ENCODE data around the gene AGPAT2. TPM values are rescaled to one million over a fixed set of nuclear protein-coding genes. Genes with fewer than 3 reads are reported as not detected.
A peak's percentile ranks its signal among the peaks of the same experiment; 100 is the strongest.

AGPAT2 gene
- total RNA-seq, 1 experiment from 2014 or later: 54.7 TPM

DNA sequence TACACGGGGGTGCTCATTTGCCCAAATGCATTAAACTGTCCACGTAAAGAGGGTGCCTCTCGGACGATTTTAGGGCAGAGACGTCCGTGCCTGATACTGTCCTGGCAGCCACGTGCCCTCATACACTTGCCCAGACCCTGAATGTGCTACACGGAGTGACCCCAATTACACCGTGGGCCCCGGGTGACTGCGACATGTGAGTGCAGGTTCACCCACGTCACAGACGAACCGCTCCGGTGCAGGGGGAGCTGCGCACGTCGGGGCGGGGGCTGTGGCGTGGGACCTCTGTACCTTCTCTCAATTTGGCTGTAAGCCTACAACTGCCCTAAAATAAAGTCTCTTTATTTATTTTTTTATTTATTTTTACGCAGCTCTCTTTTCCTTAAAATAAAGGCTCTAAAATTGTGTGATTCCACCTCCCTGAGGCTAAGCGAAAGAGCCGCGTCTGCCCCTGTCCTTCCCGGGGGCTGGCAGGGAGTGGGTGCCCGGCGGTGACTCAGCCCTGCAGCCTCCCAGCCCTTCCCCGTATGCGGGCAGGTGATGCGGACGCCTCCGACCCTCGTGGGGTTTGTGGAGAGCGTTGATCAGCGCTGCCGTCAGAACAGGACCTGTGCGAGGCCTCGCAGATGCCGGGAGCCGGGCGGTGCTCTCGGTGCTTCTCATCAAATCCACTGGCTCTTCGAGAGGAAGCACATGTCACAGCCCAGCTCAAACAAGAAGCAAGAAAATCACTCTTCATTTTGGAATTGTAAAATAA is 33.8 kb downstream of the AGPAT2 start:
- Histone ChIP-seq H3K4me3 (ENCODE audit: insufficient read depth, low read depth, low read length) (no peak overlapping the region), H3K27me3 (ENCODE audit: control insufficient read depth, insufficient read depth, low read length) (no peaks in the 10 kb centered on the region), H3K36me3 (replicated peaks; ENCODE audit: control insufficient read depth, insufficient read depth, low read length) (no peaks in the 10 kb centered on the region)
- DNase-seq: no peak

DNA sequence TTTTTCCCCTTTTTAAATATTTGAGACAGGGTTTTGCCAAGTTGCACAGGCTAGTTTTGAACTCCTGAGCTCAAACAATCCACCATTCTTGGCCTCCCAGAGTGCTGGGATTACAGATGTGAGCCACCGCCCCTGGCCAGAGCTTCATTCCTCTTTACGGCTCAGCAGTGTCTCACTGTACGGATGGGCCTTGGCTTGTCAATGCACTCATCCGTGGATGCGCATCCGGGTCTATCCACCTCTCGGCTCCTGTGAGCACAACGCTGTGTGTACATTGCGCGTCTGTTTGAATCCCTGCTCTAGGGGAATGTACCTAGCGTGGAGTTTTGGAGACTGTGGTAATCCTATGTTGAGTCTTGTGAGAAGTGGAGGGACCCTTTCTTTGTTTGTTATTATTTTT is 35.4 kb downstream of the AGPAT2 start:
- H3K27me3 ChIP-seq (ENCODE audit: control insufficient read depth, insufficient read depth, low read length): no peaks in the 10 kb centered on the region
- no peaks in the 10 kb centered on the region for H3K36me3 ChIP-seq (replicated peaks; ENCODE audit: control insufficient read depth, insufficient read depth, low read length)
- no peak overlapping the region for H3K4me3 ChIP-seq (ENCODE audit: insufficient read depth, low read depth, low read length)
- no peak for DNase-seq

DNA sequence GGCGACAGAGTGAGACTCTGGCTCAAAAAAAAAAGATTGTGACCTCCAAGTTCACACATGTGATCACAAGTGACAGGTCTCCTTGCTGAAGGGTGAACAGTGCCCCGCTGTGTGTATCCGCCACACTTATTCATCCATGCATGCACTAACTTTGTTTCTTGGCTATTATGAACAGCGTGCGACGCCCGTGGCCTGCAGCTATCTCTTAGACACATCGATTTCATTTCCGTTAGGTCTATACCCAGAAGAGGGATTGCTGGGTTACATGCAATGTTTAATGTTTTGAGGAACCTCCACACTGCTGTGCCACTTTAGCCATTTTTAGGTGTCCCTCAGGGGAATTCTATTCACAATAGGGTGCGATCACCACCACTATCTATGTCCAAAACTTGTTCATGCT is 36.6 kb downstream of the AGPAT2 start:
- Histone ChIP-seq H3K27me3 (ENCODE audit: control insufficient read depth, insufficient read depth, low read length) (no peaks in the 10 kb centered on the region), H3K36me3 (replicated peaks; ENCODE audit: control insufficient read depth, insufficient read depth, low read length) (no peaks in the 10 kb centered on the region), H3K4me3 (ENCODE audit: insufficient read depth, low read depth, low read length) (no peak overlapping the region)
- DNase-seq: no peak

DNA sequence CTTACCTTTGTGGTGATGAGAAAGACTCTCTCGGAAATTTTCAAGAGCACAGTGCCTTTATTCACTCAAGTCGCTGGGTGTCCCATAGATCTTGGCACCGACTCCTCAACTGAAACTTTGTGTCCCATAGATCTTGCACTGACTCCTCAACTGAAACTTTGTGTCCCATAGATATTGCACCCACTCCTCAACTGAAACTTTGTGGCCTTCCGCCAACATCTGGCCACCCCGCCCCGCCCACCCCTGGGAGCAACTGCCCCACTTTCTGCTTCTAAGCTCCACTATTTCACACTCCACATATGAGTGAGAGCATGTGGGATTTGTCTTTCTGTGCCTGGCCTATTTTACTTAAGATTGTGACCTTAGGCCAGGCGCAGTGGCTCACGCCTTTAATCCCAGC is 37.2 kb downstream of the AGPAT2 start:
- DNase-seq: no peak
- Histone ChIP-seq H3K4me3 (ENCODE audit: insufficient read depth, low read depth, low read length) (no peak overlapping the region), H3K27me3 (ENCODE audit: control insufficient read depth, insufficient read depth, low read length) (no peaks in the 10 kb centered on the region), H3K36me3 (replicated peaks; ENCODE audit: control insufficient read depth, insufficient read depth, low read length) (no peaks in the 10 kb centered on the region)

DNA sequence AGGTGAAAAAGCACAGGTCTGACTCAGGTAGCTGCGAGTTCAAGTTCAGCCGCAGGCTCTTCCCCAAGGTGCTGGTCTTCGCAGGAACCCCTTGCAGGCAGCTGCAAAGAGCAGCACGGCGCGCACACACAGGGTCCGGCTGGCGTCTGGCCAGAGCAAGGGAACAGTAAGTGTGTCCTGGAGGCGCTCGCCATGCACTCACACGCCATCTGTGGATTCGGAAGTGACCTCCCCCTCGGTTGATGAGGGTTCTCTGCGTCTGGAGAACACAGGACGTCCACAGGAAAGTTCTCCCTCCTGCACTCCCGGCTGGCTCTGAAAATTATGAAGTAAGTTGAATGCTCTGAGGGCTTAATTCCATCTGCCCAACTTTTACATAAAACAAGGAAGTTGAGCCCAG is 38.5 kb downstream of the AGPAT2 start:
- H3K27me3 ChIP-seq (ENCODE audit: control insufficient read depth, insufficient read depth, low read length): no peaks in the 10 kb centered on the region
- H3K36me3 ChIP-seq (replicated peaks; ENCODE audit: control insufficient read depth, insufficient read depth, low read length): no peaks in the 10 kb centered on the region
- H3K4me3 ChIP-seq (ENCODE audit: insufficient read depth, low read depth, low read length): no peak overlapping the region
- no peak for DNase-seq

DNA sequence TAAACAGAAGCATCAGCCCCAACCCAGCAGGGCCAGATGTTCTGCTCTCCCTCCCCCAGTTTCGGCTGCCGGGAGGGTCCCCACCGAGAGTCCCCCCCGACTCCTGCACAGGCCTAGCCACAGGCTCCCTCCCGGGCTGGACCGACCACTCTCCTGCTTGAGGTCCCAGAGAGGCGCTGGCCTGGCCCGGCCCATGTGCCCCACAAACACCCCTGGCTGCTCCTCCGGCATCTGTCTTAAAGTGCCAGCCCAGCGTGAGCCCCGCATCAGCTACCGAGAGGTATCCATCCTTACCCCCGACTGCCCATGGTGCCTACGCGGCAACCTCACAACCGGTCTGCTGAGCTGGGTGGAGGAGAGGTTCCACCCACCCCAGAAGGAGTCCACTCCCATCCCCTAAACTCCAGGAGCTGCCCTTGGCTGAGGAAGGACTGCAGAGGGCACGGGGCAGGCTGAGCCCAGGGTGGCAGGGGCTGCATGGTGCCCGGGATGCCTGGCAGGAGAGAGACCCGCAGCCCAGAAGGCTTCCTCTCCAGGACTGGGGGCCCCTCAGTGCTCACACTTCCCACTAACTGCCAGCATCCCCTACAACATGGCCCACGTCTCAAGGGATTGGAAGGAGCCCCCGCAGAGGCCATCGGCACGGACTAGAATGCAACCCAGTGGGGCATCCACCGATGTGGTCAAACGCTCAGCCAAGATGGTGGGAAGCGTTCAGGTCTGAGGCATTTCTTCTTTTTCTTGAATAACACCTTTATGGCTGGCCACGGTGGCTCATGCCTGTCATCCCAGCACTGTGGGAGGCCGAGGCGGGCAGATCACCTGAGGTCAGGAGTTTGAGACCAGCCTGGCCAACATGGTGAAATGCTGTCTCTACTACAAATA is 40.2 kb downstream of the AGPAT2 start:
- Histone ChIP-seq H3K36me3 (replicated peaks; ENCODE audit: control insufficient read depth, insufficient read depth, low read length) (no peaks in the 10 kb centered on the region), H3K27me3 (ENCODE audit: control insufficient read depth, insufficient read depth, low read length) (no peaks in the 10 kb centered on the region), H3K4me3 (ENCODE audit: insufficient read depth, low read depth, low read length) (no peak overlapping the region)
- no peak for DNase-seq

DNA sequence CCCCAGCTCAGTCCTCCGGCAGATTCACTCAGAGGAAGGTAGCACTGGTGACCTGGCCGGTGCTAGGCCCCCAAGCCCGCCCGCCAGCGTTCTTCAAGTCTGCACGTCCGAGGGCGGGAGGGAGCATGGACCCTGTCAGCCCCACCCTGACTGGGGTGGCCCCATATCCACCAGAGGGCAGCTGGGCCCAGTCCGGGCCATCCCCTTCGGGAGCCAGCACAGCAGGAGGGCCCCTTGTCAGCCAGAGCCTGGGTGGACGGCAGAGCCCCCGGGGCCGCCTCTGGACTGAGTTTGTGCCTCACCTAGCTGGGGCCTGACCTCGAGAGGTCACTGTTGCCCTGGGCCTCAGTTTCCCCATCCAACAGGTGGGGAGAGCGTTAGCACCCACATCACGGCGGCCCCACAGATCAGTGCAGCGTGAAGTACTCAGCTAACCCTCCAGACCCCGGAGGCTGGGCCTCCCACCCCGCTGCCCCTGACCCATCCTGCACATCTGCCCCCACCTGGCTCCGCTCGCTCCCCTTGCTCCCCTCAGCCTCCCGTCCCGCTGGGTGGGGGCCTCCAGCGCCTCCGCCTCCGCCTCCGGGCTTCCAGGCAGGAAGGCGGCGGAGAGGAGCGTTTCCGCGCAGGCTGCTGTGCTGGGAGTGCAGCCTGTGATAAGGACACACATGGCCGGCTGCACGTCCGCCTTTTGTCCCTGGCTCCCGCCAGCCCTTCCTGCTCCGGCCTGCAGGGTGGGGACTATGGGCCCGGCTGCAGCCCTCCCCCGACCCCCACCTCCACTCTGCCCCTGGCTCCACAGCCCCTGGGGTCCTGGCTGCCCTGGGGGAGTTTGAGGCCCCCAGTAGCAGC is 41.1 kb downstream of the AGPAT2 start:
- no peaks in the 10 kb centered on the region for H3K27me3 ChIP-seq (ENCODE audit: control insufficient read depth, insufficient read depth, low read length)
- no peak overlapping the region for H3K4me3 ChIP-seq (ENCODE audit: insufficient read depth, low read depth, low read length)
- H3K36me3 ChIP-seq (replicated peaks; ENCODE audit: control insufficient read depth, insufficient read depth, low read length): no peaks in the 10 kb centered on the region
- DNase-seq: no peak

DNA sequence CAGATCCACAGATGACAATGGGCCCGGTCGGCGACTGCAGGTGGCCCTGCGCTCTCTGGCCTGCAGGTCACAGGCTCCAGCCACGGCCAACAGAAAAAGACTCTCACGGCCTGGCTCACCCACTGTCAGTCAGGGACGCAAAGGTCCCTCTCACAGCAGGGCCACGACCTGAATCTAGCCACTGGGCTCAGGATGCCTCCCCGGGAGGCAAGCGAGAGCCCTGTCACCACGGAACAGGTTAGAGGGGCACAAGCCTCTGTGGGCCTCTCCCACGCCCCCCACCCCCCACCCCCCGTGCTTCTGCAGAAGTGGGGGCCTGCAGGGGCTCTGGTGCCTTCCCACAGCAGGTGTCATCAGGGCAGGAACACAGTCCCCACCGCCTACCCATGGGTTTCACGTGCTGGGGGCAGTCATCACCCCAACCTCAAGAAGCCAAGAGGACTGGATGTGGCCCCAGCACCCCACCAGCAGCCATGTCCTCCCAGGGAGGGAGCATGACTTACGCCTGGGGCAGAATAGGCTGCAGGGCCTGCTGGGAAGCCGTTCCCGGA is 41.8 kb downstream of the AGPAT2 start:
- no peak for DNase-seq
- Histone ChIP-seq H3K4me3 (ENCODE audit: insufficient read depth, low read depth, low read length) (no peak overlapping the region), H3K36me3 (replicated peaks; ENCODE audit: control insufficient read depth, insufficient read depth, low read length) (no peaks in the 10 kb centered on the region), H3K27me3 (ENCODE audit: control insufficient read depth, insufficient read depth, low read length) (no peaks in the 10 kb centered on the region)

DNA sequence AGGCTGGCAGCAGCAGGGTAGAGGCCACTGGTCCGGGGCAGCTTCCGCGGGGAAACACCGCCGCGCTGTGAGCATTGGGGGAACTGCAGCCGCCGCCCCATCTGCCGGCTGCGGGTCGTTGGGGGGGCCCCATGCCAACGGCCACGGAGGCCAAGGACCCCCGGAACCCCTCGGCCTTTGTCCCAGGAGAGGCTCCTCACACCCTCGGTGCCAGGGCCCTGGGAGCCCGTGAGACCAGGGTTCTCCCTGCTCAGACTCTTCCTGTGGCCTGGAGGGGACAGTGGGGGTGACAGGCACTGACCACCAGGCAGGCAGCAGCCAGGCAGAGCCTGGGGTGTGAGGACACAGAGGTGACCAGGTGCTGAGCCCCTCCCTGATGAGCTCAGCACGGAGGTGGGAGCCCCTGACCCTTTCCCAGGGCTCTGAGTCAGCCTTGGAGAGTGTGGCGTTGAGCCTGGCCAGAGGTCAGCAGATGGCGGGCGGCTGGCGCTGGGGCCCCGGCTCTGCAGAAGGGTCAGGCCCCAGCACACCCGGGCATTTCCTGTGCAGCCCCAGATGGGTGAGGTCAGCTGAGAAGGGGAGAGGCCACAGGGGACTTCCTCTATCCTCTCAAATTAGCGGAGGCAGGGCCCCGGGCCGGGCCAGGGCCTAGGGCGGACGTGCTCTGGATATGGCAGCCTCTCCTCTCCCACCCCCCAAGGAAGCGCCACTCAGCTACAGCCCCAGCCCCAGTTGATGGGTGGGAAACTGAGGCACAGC is 42.5 kb downstream of the AGPAT2 start:
- H3K27me3 ChIP-seq (ENCODE audit: control insufficient read depth, insufficient read depth, low read length): no peaks in the 10 kb centered on the region
- peak; percentile 99 for DNase-seq
- H3K36me3 ChIP-seq (replicated peaks; ENCODE audit: control insufficient read depth, insufficient read depth, low read length): no peaks in the 10 kb centered on the region
- no peak overlapping the region for H3K4me3 ChIP-seq (ENCODE audit: insufficient read depth, low read depth, low read length)

DNA sequence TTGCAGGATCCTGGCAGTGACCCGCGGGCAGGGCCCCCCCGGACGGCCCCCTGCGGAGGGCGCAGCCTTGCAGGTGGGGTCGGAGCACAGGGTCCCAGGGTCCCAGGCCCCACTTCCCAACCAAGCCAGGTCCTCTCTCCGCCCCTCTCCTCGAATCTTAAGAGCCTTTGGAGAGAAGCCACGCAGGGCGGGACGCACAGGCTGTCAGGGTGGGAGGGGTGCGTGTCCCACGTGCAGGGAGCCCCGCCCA is 43.0 kb downstream of the AGPAT2 start:
- no peak for DNase-seq
- Histone ChIP-seq H3K4me3 (ENCODE audit: insufficient read depth, low read depth, low read length) (no peak overlapping the region), H3K27me3 (ENCODE audit: control insufficient read depth, insufficient read depth, low read length) (no peaks in the 10 kb centered on the region), H3K36me3 (replicated peaks; ENCODE audit: control insufficient read depth, insufficient read depth, low read length) (no peaks in the 10 kb centered on the region)

DNA sequence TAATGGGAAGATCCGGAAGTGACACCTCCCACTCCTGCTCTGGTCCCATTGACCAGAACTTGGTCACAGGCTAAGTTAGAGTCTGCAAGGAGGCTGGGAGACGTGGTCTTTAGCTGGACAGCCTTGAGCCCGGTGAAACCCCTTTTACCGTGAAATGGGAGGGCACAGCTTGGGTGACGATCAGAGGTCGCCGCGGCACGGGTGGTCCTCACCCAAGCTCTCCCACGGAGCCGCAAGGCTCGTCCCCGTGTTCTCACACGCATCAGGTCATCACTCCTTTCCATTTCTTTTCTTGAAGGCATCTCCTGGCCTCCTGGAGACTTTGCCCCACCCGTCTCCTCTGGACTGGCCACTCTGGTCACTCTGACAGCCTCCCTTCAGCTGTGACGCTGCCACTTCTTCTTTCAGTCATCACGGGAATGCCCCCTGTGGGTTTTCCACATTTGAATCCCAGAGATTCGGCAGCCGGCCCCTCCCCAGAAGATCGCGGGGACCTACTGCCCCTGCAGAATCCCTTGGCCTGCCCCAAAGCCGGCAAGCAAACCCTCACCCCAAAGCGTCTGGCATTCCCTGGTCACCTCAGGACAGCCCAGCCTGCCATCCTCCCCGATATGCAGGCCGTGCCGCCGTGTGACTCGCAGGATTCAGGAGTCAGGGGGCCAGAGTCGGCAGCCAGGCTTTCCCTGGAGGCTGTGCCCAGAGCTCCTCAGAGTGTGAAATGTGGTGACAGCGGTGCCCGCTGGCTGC is 43.5 kb downstream of the AGPAT2 start:
- Histone ChIP-seq H3K36me3 (replicated peaks; ENCODE audit: control insufficient read depth, insufficient read depth, low read length) (no peaks in the 10 kb centered on the region), H3K4me3 (ENCODE audit: insufficient read depth, low read depth, low read length) (no peak overlapping the region), H3K27me3 (ENCODE audit: control insufficient read depth, insufficient read depth, low read length) (no peaks in the 10 kb centered on the region)
- no peak for DNase-seq

DNA sequence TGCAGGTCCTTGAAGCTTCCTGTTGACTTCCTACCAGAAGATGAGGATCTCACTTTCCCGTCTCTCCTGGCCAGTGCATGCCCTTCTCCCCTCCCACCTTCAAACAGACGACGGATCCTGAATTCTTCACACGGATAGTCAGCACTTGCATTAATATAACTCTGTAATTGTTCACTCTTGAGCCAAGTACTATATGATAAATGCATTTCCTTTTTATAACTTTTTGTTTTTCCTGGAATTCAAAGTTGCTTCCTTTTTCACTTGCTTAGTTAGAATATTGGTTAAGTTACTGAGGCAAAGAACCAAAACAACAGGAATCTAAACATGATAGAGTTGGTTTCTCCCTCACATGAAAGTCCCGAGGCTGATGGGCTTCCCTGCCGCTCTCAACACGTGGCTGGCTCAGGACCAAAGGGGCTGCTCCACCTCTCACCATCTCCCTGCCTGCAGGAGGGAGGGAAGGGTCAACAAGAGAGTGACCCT is 44.8 kb downstream of the AGPAT2 start:
- Histone ChIP-seq H3K27me3 (ENCODE audit: control insufficient read depth, insufficient read depth, low read length) (no peaks in the 10 kb centered on the region), H3K36me3 (replicated peaks; ENCODE audit: control insufficient read depth, insufficient read depth, low read length) (no peaks in the 10 kb centered on the region), H3K4me3 (ENCODE audit: insufficient read depth, low read depth, low read length) (no peak overlapping the region)
- DNase-seq: no peak

Data from H7 (cell line).